IPS DF 6.9 (cell line): ENCODE results near the gene TNFRSF8.
"Not testable (repeated sequence)": the region's sequence is repeated elsewhere in the genome, so short reads cannot be mapped to it uniquely, and the experiment has no call there.

ENCODE experiments used
- DNase-seq: peaks from one replicate; pipeline ENCODE4 v3.0.0-alpha.2; 2013; ENCODE audit warnings: low read depth, low spot score
- H3K27ac ChIP-seq: one replicate; pipeline ENCODE4 v1.5.1; 2013; ENCODE audit warnings: low read length, control low read depth
- H3K27me3 ChIP-seq: 2 replicates; pipeline ENCODE4 v1.6.1; 2013; ENCODE audit warnings: mild to moderate bottlenecking, low read length; ENCODE audit not compliant: control insufficient read depth, insufficient read depth
- H3K36me3 ChIP-seq: 2 replicates; pipeline ENCODE4 v1.6.1; 2013; ENCODE audit warnings: low read length; ENCODE audit not compliant: control insufficient read depth, insufficient read depth
- H3K4me1 ChIP-seq: 2 replicates; pipeline ENCODE4 v1.6.1; 2013; ENCODE audit warnings: low read length; ENCODE audit not compliant: control insufficient read depth, insufficient read depth
- H3K4me3 ChIP-seq: 2 replicates; pipeline ENCODE4 v1.5.1; 2013; ENCODE audit warnings: mild to moderate bottlenecking, low read length
- H3K9me3 ChIP-seq: 2 replicates; pipeline ENCODE4 v1.6.1; 2013; ENCODE audit warnings: low read length, inconsistent platforms; ENCODE audit not compliant: control insufficient read depth, insufficient read depth
- WGBS: extraction: QIAGEN DNeasy Blood & Tissue Kit; methylation state at CpG from one replicate; pipeline ENCODE4 v1.1.7; 2013; ENCODE audit warnings: mixed read lengths, missing lambda C conversion rate; ENCODE audit not compliant: insufficient read length, insufficient coverage; 5-methylcytosine and 5-hydroxymethylcytosine counted together

The TNFRSF8 gene

DNA sequence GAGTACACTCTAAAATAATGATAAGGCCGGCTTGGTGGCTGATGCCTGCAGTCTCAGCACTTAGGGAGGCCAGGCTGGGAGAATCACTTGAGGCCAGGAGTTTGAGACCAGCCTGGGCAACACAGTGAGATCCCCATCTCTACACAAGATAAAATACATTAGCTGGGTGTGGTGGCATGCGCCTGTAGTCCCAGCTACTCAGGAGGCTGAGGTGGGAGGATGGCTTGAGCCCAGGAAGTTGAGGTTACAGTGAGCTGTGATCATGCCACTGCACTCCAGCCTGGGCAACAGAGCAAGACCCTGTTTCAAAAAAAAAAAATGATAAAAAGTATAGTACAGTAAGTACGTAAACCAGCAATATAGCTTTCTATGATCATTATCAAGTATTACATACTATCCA, 38.0 kb downstream of the TNFRSF8 start:
- DNase-seq, H3K27me3 ChIP-seq, H3K36me3 ChIP-seq, H3K4me3 ChIP-seq, H3K4me1 ChIP-seq, H3K9me3 ChIP-seq, H3K27ac ChIP-seq: not testable (repeated sequence)
- no CpG with 5 or more reads among the region's 3 CpGs for WGBS

DNA sequence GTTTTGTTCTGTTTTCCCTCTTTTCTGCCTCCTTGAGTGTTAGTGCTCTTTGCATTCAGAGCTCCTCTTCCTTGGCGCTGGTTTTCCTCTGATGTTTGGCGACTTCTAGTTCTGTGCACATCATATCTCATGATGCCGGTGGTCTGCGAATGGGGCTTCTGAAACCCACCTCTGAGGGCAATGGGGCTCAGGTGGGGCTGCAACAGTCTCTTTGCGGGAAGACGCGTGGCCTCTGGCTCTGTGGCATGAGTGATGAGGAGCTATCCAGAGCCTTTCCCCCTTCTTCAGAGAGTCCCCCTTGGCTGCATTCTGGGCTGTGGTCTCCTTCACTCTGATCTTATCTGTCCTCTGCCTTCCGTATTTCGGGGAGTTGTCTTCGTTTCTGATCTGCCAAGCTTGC, 39.0 kb downstream of the TNFRSF8 start:
- Histone ChIP-seq H3K27me3 (no peaks in the 10 kb centered on the region), H3K4me3 (no peak overlapping the region), H3K27ac (no peak overlapping the region), H3K36me3 (peaks cover 5% of the 10 kb centered on the region; the same call in 1 of the 2 replicates), H3K4me1 (no peaks in the 10 kb centered on the region), H3K9me3 (no peaks in the 10 kb centered on the region)
- DNase-seq, result no peak
- WGBS, result no CpG with 5 or more reads among the region's 10 CpGs

DNA sequence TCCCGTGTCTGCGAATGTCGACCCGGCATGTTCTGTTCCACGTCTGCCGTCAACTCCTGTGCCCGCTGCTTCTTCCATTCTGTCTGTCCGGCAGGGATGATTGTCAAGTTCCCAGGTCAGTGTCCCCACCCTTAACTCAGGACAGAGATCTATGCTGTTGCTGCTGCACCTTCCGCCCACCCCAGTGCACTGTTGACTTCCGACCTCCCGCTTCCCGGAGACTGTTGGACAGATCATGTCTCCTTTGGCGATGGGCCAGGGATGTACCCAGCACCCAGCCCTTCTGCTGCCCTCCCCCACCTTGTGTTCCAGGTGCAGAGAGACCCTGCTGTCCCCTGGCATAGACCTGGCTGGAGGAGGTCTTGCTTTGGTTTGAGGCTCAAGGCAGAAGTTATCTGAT, 41.3 kb downstream of the TNFRSF8 start:
- WGBS, result no CpG with 5 or more reads among the region's 13 CpGs
- Histone ChIP-seq H3K4me1 (no peaks in the 10 kb centered on the region), H3K27me3 (no peaks in the 10 kb centered on the region), H3K27ac (no peak overlapping the region), H3K4me3 (no peak overlapping the region), H3K36me3 (peaks cover 3% of the 10 kb centered on the region; the same call in 1 of the 2 replicates), H3K9me3 (no peaks in the 10 kb centered on the region)
- no peak for DNase-seq

DNA sequence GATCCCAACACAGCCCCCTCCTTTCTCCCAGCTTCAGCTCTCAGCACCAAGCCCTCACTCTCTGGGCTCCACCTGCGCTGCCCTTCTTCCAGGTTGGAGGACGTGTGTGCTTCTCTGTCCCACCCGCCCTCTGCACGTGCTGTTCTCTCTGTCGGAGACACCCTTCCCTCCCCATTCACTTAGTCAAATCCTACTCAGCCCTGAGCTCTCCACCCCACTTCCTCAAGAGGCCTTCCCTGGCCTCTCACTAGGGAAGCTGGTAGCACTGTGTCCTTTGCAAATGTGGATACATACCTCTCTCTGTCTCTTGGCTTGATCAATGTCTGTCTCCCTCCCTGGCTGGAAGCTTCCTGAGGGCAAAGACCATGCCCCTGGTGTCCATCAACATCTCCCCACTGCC, 43.0 kb downstream of the TNFRSF8 start:
- DNase-seq, result no peak
- H3K4me3 ChIP-seq, result no peak overlapping the region
- WGBS, result no CpG with 5 or more reads among the region's 5 CpGs
- no peaks in the 10 kb centered on the region for H3K4me1 ChIP-seq
- H3K36me3 ChIP-seq, result peaks cover 6% of the 10 kb centered on the region; the same call in 1 of the 2 replicates
- no peaks in the 10 kb centered on the region for H3K27me3 ChIP-seq
- H3K9me3 ChIP-seq, result no peaks in the 10 kb centered on the region
- H3K27ac ChIP-seq, result no peak overlapping the region

DNA sequence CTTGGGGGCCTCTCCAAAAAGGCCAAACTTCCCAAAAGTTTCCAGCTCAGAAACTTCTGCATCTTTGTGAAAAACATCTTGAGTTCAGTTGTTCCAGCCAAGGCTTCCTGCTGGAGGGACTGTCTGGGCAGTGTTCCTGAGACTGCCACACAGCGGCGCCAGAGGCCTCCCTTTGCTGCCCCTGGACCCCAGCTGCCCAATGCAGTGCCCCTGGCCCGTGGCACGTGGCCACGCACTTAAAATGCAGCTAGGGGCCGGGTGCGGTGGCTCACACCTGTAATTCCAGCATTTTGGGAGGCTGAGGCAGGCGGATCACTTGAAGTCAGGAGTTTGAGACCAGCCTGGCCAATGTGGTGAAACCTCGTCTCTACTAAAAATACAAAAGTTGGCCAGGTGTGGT, 43.8 kb downstream of the TNFRSF8 start:
- not testable (repeated sequence) for H3K4me3 ChIP-seq, DNase-seq, H3K9me3 ChIP-seq, H3K4me1 ChIP-seq, H3K27me3 ChIP-seq, H3K27ac ChIP-seq
- no CpG with 5 or more reads among the region's 9 CpGs for WGBS
- peaks cover 10% of the 10 kb centered on the region; the same call in 1 of the 2 replicates for H3K36me3 ChIP-seq

DNA sequence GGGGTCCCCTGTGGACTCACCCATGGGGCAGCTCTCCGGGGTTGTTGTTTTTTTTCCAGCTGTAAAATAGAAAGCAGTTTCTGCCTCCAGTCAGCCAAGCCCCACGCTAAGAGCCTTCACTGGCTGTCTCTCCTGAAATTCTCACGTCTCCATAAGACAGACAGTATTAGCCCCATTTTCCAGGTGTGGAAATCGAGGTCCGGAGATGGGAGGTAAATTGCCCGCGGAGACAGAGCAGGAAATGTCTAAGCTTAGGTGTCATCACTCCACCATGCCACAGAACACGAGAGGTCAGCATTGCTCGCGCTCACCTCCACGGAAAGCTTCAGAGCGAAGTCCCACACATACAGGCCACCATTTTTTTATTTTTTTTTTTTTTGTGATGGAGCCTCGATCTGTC, 44.6 kb downstream of the TNFRSF8 start:
- no CpG with 5 or more reads among the region's 13 CpGs for WGBS
- no peak overlapping the region for H3K4me3 ChIP-seq
- H3K4me1 ChIP-seq, result no peaks in the 10 kb centered on the region
- H3K27ac ChIP-seq, result no peak overlapping the region
- H3K36me3 ChIP-seq, result peaks cover 12% of the 10 kb centered on the region; the same call in 1 of the 2 replicates
- DNase-seq, result no peak
- H3K27me3 ChIP-seq, result no peaks in the 10 kb centered on the region
- H3K9me3 ChIP-seq, result no peaks in the 10 kb centered on the region

DNA sequence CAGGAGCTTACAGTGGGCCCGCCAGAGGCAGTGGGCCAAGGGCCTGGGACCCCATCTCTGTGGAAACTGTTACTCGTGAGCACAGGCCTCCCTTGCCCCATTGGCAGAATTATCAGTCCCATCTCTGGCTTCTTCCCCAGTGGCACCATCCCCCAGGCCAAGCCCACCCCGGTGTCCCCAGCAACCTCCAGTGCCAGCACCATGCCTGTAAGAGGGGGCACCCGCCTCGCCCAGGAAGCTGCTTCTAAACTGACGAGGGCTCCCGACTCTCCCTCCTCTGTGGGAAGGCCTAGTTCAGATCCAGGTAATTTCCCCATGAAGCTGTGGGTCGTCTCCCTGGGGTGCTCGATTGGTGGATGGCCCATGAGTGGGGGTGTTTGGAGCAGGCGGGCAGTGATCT, 46.8 kb downstream of the TNFRSF8 start:
- Histone ChIP-seq H3K4me1 (no peaks in the 10 kb centered on the region), H3K27me3 (no peaks in the 10 kb centered on the region), H3K4me3 (no peak overlapping the region), H3K36me3 (peaks cover 11% of the 10 kb centered on the region; the same call in 1 of the 2 replicates), H3K27ac (no peak overlapping the region), H3K9me3 (no peaks in the 10 kb centered on the region)
- WGBS, result no CpG with 5 or more reads among the region's 10 CpGs
- DNase-seq, result no peak

DNA sequence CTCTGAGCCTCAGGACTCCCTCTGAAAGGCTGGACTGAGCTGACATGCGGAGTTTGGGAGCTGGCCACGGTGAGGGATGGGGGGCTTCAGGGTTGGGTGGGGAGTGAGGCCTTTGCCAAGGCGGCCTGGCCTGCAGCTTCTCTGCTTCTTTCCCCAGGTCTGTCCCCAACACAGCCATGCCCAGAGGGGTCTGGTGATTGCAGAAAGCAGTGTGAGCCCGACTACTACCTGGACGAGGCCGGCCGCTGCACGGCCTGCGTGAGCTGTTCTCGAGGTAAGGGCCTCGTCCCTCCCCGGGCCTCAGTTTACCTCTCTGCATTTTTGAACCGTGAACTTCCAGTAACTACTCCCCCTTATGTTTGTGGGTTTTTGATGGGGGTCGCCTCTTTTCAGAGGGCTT, 48.6 kb downstream of the TNFRSF8 start:
- no CpG with 5 or more reads among the region's 14 CpGs for WGBS
- H3K36me3 ChIP-seq, result peaks cover 12% of the 10 kb centered on the region; the same call in 1 of the 2 replicates
- H3K27me3 ChIP-seq, result no peaks in the 10 kb centered on the region
- H3K9me3 ChIP-seq, result no peaks in the 10 kb centered on the region
- no peaks in the 10 kb centered on the region for H3K4me1 ChIP-seq
- H3K27ac ChIP-seq, result no peak overlapping the region
- H3K4me3 ChIP-seq, result no peak overlapping the region
- DNase-seq, result no peak

DNA sequence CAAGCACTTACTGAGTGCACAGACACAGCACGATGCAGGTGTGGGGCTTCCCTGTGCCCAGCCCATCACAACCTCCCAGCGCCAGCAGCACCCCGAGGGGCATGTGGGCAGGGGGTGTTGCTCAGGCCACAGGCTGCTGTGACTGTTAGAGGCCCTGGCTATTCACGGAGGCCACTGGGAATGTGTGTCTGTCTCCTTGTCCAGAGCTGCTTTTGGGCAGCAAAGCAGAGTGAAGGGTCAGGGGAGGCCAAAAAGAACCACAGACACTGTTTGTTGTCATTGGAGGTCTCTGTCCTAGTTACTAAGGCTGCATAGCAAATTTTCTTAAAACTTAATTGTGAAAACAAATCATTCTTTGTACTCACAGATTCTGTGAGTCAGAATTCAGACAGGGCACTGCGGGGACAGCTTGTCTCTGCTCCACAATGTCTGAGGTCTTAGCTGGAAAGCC, 49.6 kb downstream of the TNFRSF8 start:
- WGBS, result no CpG with 5 or more reads among the region's 5 CpGs
- no peaks in the 10 kb centered on the region for H3K27me3 ChIP-seq
- H3K27ac ChIP-seq, result no peak overlapping the region
- no peak overlapping the region for H3K4me3 ChIP-seq
- H3K9me3 ChIP-seq, result no peaks in the 10 kb centered on the region
- peaks cover 12% of the 10 kb centered on the region; the same call in 1 of the 2 replicates for H3K36me3 ChIP-seq
- no peaks in the 10 kb centered on the region for H3K4me1 ChIP-seq
- DNase-seq, result no peak

DNA sequence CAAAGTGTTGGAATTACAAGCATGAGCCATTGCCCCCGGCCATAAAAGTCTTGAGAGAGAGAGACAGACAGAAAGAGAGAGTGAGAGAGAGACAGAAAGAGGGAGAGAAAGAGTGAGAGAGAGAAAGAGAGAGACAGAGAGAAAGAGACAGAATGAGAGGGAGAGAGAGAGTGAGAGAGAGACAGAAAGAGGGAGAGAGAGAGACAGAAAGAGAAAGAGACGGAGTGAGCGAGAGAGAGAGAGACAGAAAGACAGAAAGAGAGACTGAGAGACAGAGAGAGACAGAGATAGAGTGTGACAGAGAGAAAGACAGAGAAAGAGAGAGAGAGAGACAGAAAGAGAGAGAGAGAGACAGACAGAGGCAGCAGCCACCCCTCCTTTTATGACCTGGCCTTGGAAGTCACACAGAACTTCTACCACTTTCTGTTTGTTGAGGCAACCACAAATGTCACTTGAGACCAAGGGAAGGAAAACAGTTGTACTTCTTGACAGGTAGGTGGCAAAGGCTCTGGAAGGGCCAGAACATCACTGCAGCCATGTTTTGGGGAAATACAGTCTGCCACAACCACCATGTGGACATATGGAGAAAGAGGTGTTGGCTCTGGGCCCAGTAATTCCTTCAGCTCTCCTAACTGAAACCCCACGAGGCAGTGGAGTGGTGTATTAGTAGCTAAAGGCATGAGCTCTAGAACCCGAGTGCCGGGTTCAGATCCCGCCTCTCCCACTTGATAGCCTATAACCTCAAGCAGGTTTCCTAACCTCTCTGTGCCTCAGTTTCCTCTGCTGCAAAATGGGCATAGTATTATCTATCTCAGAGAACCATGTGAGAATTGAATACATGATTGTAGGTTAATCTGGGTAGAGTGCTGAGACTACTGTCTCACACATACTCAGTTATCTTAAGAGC, 50.6 kb downstream of the TNFRSF8 start:
- Histone ChIP-seq H3K27ac (no peak overlapping the region), H3K27me3 (no peaks in the 10 kb centered on the region), H3K36me3 (peaks cover 12% of the 10 kb centered on the region; the same call in 1 of the 2 replicates), H3K9me3 (no peaks in the 10 kb centered on the region), H3K4me1 (no peaks in the 10 kb centered on the region), H3K4me3 (no peak overlapping the region)
- no peak for DNase-seq
- no CpG with 5 or more reads among the region's 7 CpGs for WGBS

DNA sequence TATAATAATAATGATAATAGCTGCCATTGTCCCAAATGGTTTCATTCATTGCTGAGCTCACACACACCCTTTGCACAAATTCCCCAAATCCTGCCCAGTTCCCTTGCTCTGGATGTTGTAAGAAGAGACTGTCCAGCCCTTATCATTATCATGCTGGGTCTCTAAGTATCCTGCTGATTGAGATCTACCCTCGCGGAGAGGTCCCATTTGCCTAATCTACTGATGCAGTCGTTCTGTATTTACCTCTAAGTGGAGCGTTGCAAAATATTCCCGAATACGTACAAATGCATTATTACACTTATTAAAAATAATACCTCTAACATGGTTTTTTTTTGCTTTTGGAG, 51.2 kb downstream of the TNFRSF8 start:
- no CpG with 5 or more reads among the region's 6 CpGs for WGBS
- H3K9me3 ChIP-seq, result no peaks in the 10 kb centered on the region
- no peak for DNase-seq
- H3K4me1 ChIP-seq, result no peaks in the 10 kb centered on the region
- H3K27me3 ChIP-seq, result no peaks in the 10 kb centered on the region
- H3K4me3 ChIP-seq, result no peak overlapping the region
- H3K27ac ChIP-seq, result no peak overlapping the region
- H3K36me3 ChIP-seq, result peaks cover 12% of the 10 kb centered on the region; the same call in 1 of the 2 replicates
